ENCODE measurements around the gene ARHGAP6. TPM values are rescaled to one million over a fixed set of nuclear protein-coding genes. Genes with fewer than 3 reads are reported as not detected.
"Not testable (repeated sequence)": the region's sequence is repeated elsewhere in the genome, so short reads cannot be mapped to it uniquely, and the experiment has no call there.

ARHGAP6 gene
- total RNA-seq, 1 experiment from 2014 or later, result not detected

DNA sequence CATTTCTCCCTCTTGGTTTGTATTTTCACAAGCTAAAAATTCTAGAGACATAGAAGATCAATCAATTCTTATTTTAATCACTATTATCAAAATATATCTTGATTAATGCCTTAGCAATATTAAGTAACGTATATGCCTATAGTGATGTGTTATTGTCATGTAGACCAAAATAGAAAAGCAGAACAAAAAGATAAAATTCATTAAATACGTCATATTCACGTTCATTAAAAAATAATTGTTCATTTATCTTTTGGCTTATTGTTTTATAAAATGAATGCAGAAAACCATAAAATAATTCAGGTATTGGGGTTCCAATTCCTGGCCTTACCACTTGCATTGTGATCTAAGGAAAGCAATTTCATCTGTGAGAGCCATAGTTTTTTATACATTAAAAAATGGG, 300.3 kb downstream of the ARHGAP6 start:
- DNase-seq (ENCODE audit: unreplicated experiment), result no peak
- POLR2A ChIA-PET, result no interaction called here
- CTCF ChIA-PET, result no interaction called here
- no peak overlapping the region for H3K27ac Mint-ChIP-seq (ENCODE audit: low read depth, unreplicated experiment)
- intact Hi-C loops (cut with micrococcal nuclease), result no loop called here
- H3K27me3 Mint-ChIP-seq (ENCODE audit: insufficient read depth, unreplicated experiment), result peaks cover 10% of the 10 kb centered on the region
- no peaks in the 10 kb centered on the region for H3K9me3 Mint-ChIP-seq (ENCODE audit: unreplicated experiment)
- H3K4me1 Mint-ChIP-seq (ENCODE audit: insufficient read depth, unreplicated experiment), result no peaks in the 10 kb centered on the region
- H3K4me3 Mint-ChIP-seq (ENCODE audit: unreplicated experiment), result no peak overlapping the region
- TF ChIP-seq, protein P1, sequence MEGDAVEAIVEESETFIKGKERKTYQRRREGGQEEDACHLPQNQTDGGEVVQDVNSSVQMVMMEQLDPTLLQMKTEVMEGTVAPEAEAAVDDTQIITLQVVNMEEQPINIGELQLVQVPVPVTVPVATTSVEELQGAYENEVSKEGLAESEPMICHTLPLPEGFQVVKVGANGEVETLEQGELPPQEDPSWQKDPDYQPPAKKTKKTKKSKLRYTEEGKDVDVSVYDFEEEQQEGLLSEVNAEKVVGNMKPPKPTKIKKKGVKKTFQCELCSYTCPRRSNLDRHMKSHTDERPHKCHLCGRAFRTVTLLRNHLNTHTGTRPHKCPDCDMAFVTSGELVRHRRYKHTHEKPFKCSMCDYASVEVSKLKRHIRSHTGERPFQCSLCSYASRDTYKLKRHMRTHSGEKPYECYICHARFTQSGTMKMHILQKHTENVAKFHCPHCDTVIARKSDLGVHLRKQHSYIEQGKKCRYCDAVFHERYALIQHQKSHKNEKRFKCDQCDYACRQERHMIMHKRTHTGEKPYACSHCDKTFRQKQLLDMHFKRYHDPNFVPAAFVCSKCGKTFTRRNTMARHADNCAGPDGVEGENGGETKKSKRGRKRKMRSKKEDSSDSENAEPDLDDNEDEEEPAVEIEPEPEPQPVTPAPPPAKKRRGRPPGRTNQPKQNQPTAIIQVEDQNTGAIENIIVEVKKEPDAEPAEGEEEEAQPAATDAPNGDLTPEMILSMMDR (IDR thresholded peaks at IDR 0.05; ENCODE audit: unreplicated experiment), result no peak
- H3K36me3 Mint-ChIP-seq (ENCODE audit: insufficient read depth, unreplicated experiment), result no peaks in the 10 kb centered on the region
- no TSS peak for BruUV-seq (replicated peaks)

GRCh38 chrX:11364835-11365234, 300.9 kb downstream of the ARHGAP6 start:
- ChIA-PET CTCF (no interaction called here), POLR2A (no interaction called here)
- intact Hi-C loops (cut with micrococcal nuclease), result no loop called here
- Mint-ChIP-seq H3K27me3 (ENCODE audit: insufficient read depth, unreplicated experiment) (peaks cover 4% of the 10 kb centered on the region), H3K4me3 (ENCODE audit: unreplicated experiment) (no peak overlapping the region), H3K9me3 (ENCODE audit: unreplicated experiment) (no peaks in the 10 kb centered on the region), H3K4me1 (ENCODE audit: insufficient read depth, unreplicated experiment) (no peaks in the 10 kb centered on the region), H3K27ac (ENCODE audit: low read depth, unreplicated experiment) (no peak overlapping the region), H3K36me3 (ENCODE audit: insufficient read depth, unreplicated experiment) (no peaks in the 10 kb centered on the region)
- BruUV-seq (replicated peaks), result no TSS peak
- DNase-seq (ENCODE audit: unreplicated experiment), result no peak
- TF ChIP-seq, protein P1 (IDR thresholded peaks at IDR 0.05; ENCODE audit: unreplicated experiment), result no peak

- BruUV-seq (replicated peaks); intact Hi-C loops (cut with micrococcal nuclease); H3K4me3 Mint-ChIP-seq (ENCODE audit: unreplicated experiment); DNase-seq (ENCODE audit: unreplicated experiment); H3K27ac Mint-ChIP-seq (ENCODE audit: low read depth, unreplicated experiment); H3K27me3 Mint-ChIP-seq (ENCODE audit: insufficient read depth, unreplicated experiment); H3K4me1 Mint-ChIP-seq (ENCODE audit: insufficient read depth, unreplicated experiment); H3K36me3 Mint-ChIP-seq (ENCODE audit: insufficient read depth, unreplicated experiment); H3K9me3 Mint-ChIP-seq (ENCODE audit: unreplicated experiment): not testable (repeated sequence)
- POLR2A ChIA-PET, result interaction anchor here (0.5 kb wide), 1 partner anchor 13 kb away, joined by 3 read pairs; no protein-coding TSS in a partner anchor
- CTCF ChIA-PET, result interaction anchor here (1.2 kb wide), 1 partner anchor 18 kb away, joined by 5 read pairs; no protein-coding TSS in a partner anchor
Observed at GRCh38 chrX:11363825-11364224, 301.9 kb downstream of the ARHGAP6 start.

DNA sequence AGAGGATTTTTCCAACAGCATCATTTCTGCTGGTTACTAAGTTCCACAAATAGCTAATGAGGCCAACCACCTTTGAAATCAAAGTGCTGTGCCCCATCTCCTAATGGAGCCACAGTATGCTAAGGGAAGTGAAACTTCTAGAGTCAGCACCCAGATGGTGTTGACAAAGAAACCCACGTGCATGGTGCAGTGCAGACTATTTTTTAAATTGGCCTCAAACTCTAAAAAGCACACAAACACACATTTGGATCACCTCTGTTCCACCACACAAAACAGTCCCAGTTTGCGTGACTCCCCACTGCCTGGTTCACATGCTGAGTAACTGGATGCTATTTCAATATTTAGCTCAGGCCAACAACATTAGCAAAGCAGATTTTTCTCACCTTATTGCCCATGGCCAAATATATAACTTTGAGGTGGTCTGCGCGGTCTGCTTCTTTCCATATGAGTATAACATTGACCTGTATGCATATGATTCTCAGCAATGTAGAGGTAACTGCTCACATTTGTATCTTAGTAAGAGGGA, 302.6 kb downstream of the ARHGAP6 start:
- Mint-ChIP-seq H3K36me3 (ENCODE audit: insufficient read depth, unreplicated experiment) (no peaks in the 10 kb centered on the region), H3K27ac (ENCODE audit: low read depth, unreplicated experiment) (no peak overlapping the region), H3K4me3 (ENCODE audit: unreplicated experiment) (no peak overlapping the region), H3K27me3 (ENCODE audit: insufficient read depth, unreplicated experiment) (no peaks in the 10 kb centered on the region), H3K9me3 (ENCODE audit: unreplicated experiment) (no peaks in the 10 kb centered on the region), H3K4me1 (ENCODE audit: insufficient read depth, unreplicated experiment) (no peaks in the 10 kb centered on the region)
- no peak for DNase-seq (ENCODE audit: unreplicated experiment)
- POLR2A ChIA-PET, result interaction anchor here (0.5 kb wide), 1 partner anchor 13 kb away, joined by 3 read pairs; no protein-coding TSS in a partner anchor
- TF ChIP-seq, protein P1 (IDR thresholded peaks at IDR 0.05; ENCODE audit: unreplicated experiment), result no peak
- intact Hi-C loops (cut with micrococcal nuclease), result no loop called here
- BruUV-seq (replicated peaks), result no TSS peak
- CTCF ChIA-PET, result interaction anchor here (1.2 kb wide), 1 partner anchor 18 kb away, joined by 5 read pairs; no protein-coding TSS in a partner anchor

DNA sequence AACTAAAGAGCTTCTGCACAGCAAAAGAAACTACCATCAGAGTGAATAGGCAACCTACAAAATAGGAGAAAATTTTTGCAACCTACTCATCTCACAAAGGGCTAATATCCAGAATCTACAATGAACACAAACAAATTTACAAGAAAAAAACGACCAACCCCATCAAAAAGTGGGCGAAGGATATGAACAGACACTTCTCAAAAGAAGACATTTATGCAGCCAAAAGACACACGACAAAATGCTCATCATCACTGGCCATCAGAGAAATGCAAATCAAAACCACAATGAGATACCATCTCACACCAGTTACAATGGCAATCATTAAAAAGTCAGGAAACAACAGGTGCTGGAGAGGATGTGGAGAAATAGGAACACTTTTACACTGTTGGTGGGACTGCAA, 304.1 kb downstream of the ARHGAP6 start:
- H3K4me1 Mint-ChIP-seq (ENCODE audit: insufficient read depth, unreplicated experiment); BruUV-seq (replicated peaks); DNase-seq (ENCODE audit: unreplicated experiment); intact Hi-C loops (cut with micrococcal nuclease); H3K36me3 Mint-ChIP-seq (ENCODE audit: insufficient read depth, unreplicated experiment); CTCF ChIA-PET; POLR2A ChIA-PET; H3K9me3 Mint-ChIP-seq (ENCODE audit: unreplicated experiment); H3K27ac Mint-ChIP-seq (ENCODE audit: low read depth, unreplicated experiment); H3K27me3 Mint-ChIP-seq (ENCODE audit: insufficient read depth, unreplicated experiment); H3K4me3 Mint-ChIP-seq (ENCODE audit: unreplicated experiment): not testable (repeated sequence)

DNA sequence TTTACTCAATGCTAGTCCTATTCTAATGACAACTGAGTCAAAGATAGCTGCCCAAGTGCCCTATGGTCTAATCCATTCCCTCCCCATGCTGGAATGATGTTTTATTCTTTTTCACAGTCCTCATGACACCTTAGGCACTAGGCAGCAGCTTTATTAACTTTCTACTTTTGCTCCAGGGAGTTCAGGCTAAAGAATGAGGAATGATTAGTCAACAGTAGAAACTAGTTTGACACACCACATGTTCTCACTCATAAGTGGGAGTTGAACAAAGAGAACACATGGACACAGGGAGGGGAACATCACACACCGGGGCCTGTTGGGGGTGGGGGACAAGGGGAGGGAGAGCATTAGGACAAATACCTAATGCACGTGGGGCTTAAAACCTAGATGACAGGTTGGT, 309.8 kb downstream of the ARHGAP6 start:
- H3K27ac Mint-ChIP-seq (ENCODE audit: low read depth, unreplicated experiment); H3K4me1 Mint-ChIP-seq (ENCODE audit: insufficient read depth, unreplicated experiment); intact Hi-C loops (cut with micrococcal nuclease); CTCF ChIA-PET; H3K36me3 Mint-ChIP-seq (ENCODE audit: insufficient read depth, unreplicated experiment); H3K4me3 Mint-ChIP-seq (ENCODE audit: unreplicated experiment); BruUV-seq (replicated peaks); H3K27me3 Mint-ChIP-seq (ENCODE audit: insufficient read depth, unreplicated experiment); DNase-seq (ENCODE audit: unreplicated experiment); H3K9me3 Mint-ChIP-seq (ENCODE audit: unreplicated experiment): not testable (repeated sequence)
- POLR2A ChIA-PET, result interaction anchor here (1.0 kb wide), 1 partner anchor 12 kb away, joined by 3 read pairs; no protein-coding TSS in a partner anchor

Data from MCF 10A (cell line).